ENCODE data around the gene UTS2B.

The UTS2B gene

GRCh38 chr3:191320316-191320715, 10.0 kb downstream of the UTS2B start:
- no peaks in the 10 kb centered on the region for H3K4me1 Mint-ChIP-seq (ENCODE audit: low read depth)

GRCh38 chr3:191316876-191317603, 13.3 kb downstream of the UTS2B start:
- Mint-ChIP-seq H3K27me3 (peaks cover 3% of the 10 kb centered on the region), H3K9me3 (no peaks in the 10 kb centered on the region), H3K36me3 (ENCODE audit: low read depth) (no peaks in the 10 kb centered on the region), H3K4me1 (ENCODE audit: low read depth) (no peaks in the 10 kb centered on the region), H3K4me3 (no peak overlapping the region), H3K27ac (no peak overlapping the region)

More at GRCh38 chr3:191320316-191320715, 10.0 kb downstream of the UTS2B start:
- H3K36me3 Mint-ChIP-seq (ENCODE audit: low read depth), result no peaks in the 10 kb centered on the region
- H3K27ac Mint-ChIP-seq, result no peak overlapping the region
- no peak overlapping the region for H3K4me3 Mint-ChIP-seq
- H3K9me3 Mint-ChIP-seq, result no peaks in the 10 kb centered on the region
- H3K27me3 Mint-ChIP-seq, result peaks cover 3% of the 10 kb centered on the region

- no peaks in the 10 kb centered on the region for H3K27me3 Mint-ChIP-seq
- H3K27ac Mint-ChIP-seq, result no peak overlapping the region
- H3K9me3 Mint-ChIP-seq, result no peaks in the 10 kb centered on the region
- H3K4me3 Mint-ChIP-seq, result no peak overlapping the region
- H3K36me3 Mint-ChIP-seq (ENCODE audit: low read depth), result no peaks in the 10 kb centered on the region
- H3K4me1 Mint-ChIP-seq (ENCODE audit: low read depth), result no peaks in the 10 kb centered on the region
Measured at GRCh38 chr3:191314109-191314728, 16.1 kb downstream of the UTS2B start.

GRCh38 chr3:191313296-191313695, 17.0 kb downstream of the UTS2B start:
- Mint-ChIP-seq H3K9me3 (no peaks in the 10 kb centered on the region), H3K27ac (no peak overlapping the region), H3K27me3 (no peaks in the 10 kb centered on the region), H3K36me3 (ENCODE audit: low read depth) (no peaks in the 10 kb centered on the region), H3K4me3 (no peak overlapping the region), H3K4me1 (ENCODE audit: low read depth) (no peaks in the 10 kb centered on the region)

DNA sequence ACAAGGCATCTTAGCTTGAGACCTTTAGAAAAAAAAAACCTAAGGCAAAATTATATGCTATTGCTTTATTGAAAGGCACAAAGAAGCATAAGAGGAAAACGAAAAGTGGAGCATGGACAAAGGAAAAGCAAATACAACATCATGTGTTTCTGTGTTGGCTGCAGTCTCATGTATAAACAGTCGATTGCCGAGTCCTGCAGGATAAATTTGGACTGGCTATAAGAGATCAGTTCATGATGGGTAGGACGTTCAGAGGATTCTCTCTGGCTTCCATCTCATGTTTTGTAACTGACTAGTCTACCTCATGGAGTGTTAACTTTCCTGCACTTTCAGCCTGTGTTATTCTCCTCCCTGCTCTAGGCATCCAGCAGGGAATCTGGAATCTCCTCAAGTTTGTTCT, 23.0 kb downstream of the UTS2B start:
- peaks cover 2% of the 10 kb centered on the region for H3K4me1 Mint-ChIP-seq (ENCODE audit: low read depth)
- H3K27ac Mint-ChIP-seq, result no peak overlapping the region
- H3K9me3 Mint-ChIP-seq, result no peaks in the 10 kb centered on the region
- H3K36me3 Mint-ChIP-seq (ENCODE audit: low read depth), result no peaks in the 10 kb centered on the region
- H3K4me3 Mint-ChIP-seq, result no peak overlapping the region
- H3K27me3 Mint-ChIP-seq, result no peaks in the 10 kb centered on the region

GRCh38 chr3:191306428-191306827, 23.9 kb downstream of the UTS2B start:
- no peaks in the 10 kb centered on the region for H3K27me3 Mint-ChIP-seq
- no peaks in the 10 kb centered on the region for H3K9me3 Mint-ChIP-seq
- no peak overlapping the region for H3K27ac Mint-ChIP-seq
- H3K4me1 Mint-ChIP-seq (ENCODE audit: low read depth), result peaks cover 5% of the 10 kb centered on the region
- no peak overlapping the region for H3K4me3 Mint-ChIP-seq
- H3K36me3 Mint-ChIP-seq (ENCODE audit: low read depth), result no peaks in the 10 kb centered on the region

DNA sequence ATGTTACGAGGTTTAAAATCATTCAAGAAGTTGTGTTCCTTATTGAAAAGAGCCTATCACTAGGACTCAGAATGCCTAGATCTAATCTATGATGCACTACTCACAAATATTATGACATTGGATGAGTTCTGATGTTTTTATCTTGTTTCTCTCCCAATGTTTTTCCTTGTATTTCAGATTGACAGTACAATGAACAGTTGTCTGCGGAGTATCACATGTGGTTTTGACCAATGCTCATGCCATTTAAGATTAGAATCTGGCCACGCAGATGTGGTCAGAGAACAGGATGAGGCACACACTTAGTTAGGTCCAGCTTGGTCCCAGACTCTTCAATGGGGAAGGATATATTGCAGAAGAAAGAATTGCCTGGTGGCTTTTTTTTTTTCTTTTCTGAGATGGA, 26.7 kb downstream of the UTS2B start:
- H3K27me3 Mint-ChIP-seq, result no peaks in the 10 kb centered on the region
- no peaks in the 10 kb centered on the region for H3K36me3 Mint-ChIP-seq (ENCODE audit: low read depth)
- no peak overlapping the region for H3K4me3 Mint-ChIP-seq
- H3K4me1 Mint-ChIP-seq (ENCODE audit: low read depth), result peaks cover 25% of the 10 kb centered on the region
- no peaks in the 10 kb centered on the region for H3K9me3 Mint-ChIP-seq
- no peak overlapping the region for H3K27ac Mint-ChIP-seq

DNA sequence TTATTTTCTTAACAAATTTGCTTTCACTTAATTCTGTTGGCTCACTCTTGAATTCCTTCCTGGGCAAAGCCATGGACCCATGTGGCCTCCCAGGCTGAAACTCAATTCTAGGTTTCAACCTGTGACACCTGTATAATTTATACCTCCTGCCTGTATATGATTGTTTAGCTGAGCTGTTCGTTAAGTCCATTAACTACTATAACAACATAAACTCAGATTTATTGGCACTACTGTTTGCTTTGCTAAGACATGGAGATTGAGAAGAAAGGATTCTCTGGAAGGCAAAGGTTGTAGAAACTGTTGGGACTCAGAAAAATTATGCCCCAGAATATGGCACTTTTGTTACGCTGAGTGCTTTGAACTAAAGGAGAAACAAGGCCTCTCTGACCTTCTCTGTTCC, 27.9 kb downstream of the UTS2B start:
- Mint-ChIP-seq H3K4me1 (ENCODE audit: low read depth) (peaks cover 28% of the 10 kb centered on the region), H3K9me3 (no peaks in the 10 kb centered on the region), H3K4me3 (no peak overlapping the region), H3K27me3 (no peaks in the 10 kb centered on the region), H3K36me3 (ENCODE audit: low read depth) (no peaks in the 10 kb centered on the region), H3K27ac (no peak overlapping the region)

- Mint-ChIP-seq H3K4me1 (ENCODE audit: low read depth) (peaks cover 32% of the 10 kb centered on the region), H3K27ac (no peak overlapping the region), H3K4me3 (no peak overlapping the region), H3K9me3 (no peaks in the 10 kb centered on the region), H3K27me3 (no peaks in the 10 kb centered on the region), H3K36me3 (ENCODE audit: low read depth) (no peaks in the 10 kb centered on the region)
Measured at GRCh38 chr3:191301782-191302411, 28.4 kb downstream of the UTS2B start.

- H3K4me3 Mint-ChIP-seq, result no peak overlapping the region
- H3K27ac Mint-ChIP-seq, result peak overlapping the region; percentile 52
- H3K36me3 Mint-ChIP-seq (ENCODE audit: low read depth), result no peaks in the 10 kb centered on the region
- H3K4me1 Mint-ChIP-seq (ENCODE audit: low read depth), result peaks cover 32% of the 10 kb centered on the region
- H3K27me3 Mint-ChIP-seq, result no peaks in the 10 kb centered on the region
- H3K9me3 Mint-ChIP-seq, result no peaks in the 10 kb centered on the region
Measured at GRCh38 chr3:191301017-191301416, 29.3 kb downstream of the UTS2B start.

GRCh38 chr3:191300422-191300821, 29.9 kb downstream of the UTS2B start:
- no peaks in the 10 kb centered on the region for H3K9me3 Mint-ChIP-seq
- H3K27ac Mint-ChIP-seq, result peak overlapping the region; percentile 52
- peaks cover 32% of the 10 kb centered on the region for H3K4me1 Mint-ChIP-seq (ENCODE audit: low read depth)
- no peaks in the 10 kb centered on the region for H3K27me3 Mint-ChIP-seq
- H3K4me3 Mint-ChIP-seq, result no peak overlapping the region
- no peaks in the 10 kb centered on the region for H3K36me3 Mint-ChIP-seq (ENCODE audit: low read depth)

DNA sequence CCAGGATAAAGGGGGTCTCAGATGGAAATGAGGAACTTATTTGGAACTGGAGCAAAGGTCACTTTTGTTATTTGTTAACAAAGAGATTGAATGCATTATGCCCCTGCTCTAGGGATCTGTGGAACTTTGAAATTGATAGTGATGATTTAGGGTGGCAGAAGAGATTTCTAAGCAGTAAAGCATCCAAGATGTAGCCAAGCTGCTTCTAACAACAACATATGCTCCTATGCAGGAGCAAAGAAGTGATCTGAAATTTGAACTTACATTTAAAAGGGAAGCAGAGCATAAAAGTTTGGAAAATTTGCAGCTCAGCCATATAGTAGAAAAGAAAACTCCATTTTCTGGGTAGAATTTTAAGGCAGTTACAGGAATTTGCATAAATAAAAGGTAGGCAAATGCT, 31.5 kb downstream of the UTS2B start:
- peaks cover 32% of the 10 kb centered on the region for H3K4me1 Mint-ChIP-seq (ENCODE audit: low read depth)
- no peak overlapping the region for H3K4me3 Mint-ChIP-seq
- H3K36me3 Mint-ChIP-seq (ENCODE audit: low read depth), result no peaks in the 10 kb centered on the region
- H3K27me3 Mint-ChIP-seq, result no peaks in the 10 kb centered on the region
- no peak overlapping the region for H3K27ac Mint-ChIP-seq
- H3K9me3 Mint-ChIP-seq, result no peaks in the 10 kb centered on the region

GRCh38 chr3:191296041-191296541, 34.2 kb downstream of the UTS2B start:
- no peaks in the 10 kb centered on the region for H3K27me3 Mint-ChIP-seq
- H3K27ac Mint-ChIP-seq, result no peak overlapping the region
- H3K36me3 Mint-ChIP-seq (ENCODE audit: low read depth), result no peaks in the 10 kb centered on the region
- peaks cover 27% of the 10 kb centered on the region for H3K4me1 Mint-ChIP-seq (ENCODE audit: low read depth)
- no peaks in the 10 kb centered on the region for H3K9me3 Mint-ChIP-seq
- no peak overlapping the region for H3K4me3 Mint-ChIP-seq

DNA sequence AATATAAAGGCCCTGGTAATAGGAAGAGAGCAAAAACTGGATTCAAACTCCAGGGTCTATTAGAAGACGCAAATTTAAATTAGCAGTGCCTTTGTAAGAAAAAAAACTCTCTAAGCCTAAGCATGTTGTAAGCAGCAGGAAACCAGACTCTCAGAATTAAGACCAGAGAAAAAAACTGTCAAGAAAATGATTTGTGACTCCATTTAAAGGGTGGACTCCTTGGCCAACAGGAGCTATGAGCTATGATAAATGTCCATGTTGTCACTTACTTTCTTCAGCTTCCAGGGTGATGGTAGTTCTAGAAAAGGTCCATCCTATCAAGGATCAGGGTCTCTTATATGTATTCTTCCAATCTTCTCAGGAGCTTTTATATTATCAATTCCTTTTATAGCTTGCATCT, 36.0 kb downstream of the UTS2B start:
- Mint-ChIP-seq H3K27me3 (no peaks in the 10 kb centered on the region), H3K36me3 (ENCODE audit: low read depth) (no peaks in the 10 kb centered on the region), H3K9me3 (no peaks in the 10 kb centered on the region), H3K4me3 (no peak overlapping the region), H3K27ac (no peak overlapping the region), H3K4me1 (ENCODE audit: low read depth) (peaks cover 21% of the 10 kb centered on the region)

- H3K27me3 Mint-ChIP-seq, result no peaks in the 10 kb centered on the region
- no peak overlapping the region for H3K4me3 Mint-ChIP-seq
- no peaks in the 10 kb centered on the region for H3K36me3 Mint-ChIP-seq (ENCODE audit: low read depth)
- peaks cover 11% of the 10 kb centered on the region for H3K4me1 Mint-ChIP-seq (ENCODE audit: low read depth)
- no peak overlapping the region for H3K27ac Mint-ChIP-seq
- H3K9me3 Mint-ChIP-seq, result no peaks in the 10 kb centered on the region
Measured at GRCh38 chr3:191292243-191293015, 37.9 kb downstream of the UTS2B start.

Data from stimulated activated naive CD8-positive, alpha-beta T cell treated with anti-CD3 and anti-CD28 coated beads, Interleukin-15, Interleukin-2, amounts not matched to agents 100 ng/mL and 50 ng/mL, for 24 hours (primary cell).